ENCODE data around the gene CACNA1G. TPM values are rescaled to one million over a fixed set of nuclear protein-coding genes. Genes with fewer than 3 reads are reported as not detected.

The CACNA1G gene
- total RNA-seq, 1 donor from 2014 or later = 4.9 TPM

GRCh38 chr17:50666316-50666715 is 105.8 kb downstream of the CACNA1G start:
- Histone ChIP-seq H3K27me3 (no peaks in the 10 kb centered on the region), H3K27ac (no peak overlapping the region), H3K36me3 (no peaks in the 10 kb centered on the region), H3K4me1 (peaks cover 18% of the 10 kb centered on the region), H3K9me3 (no peaks in the 10 kb centered on the region), H3K4me3 (no peak overlapping the region)
- TF ChIP-seq POLR2A (IDR thresholded peaks at IDR 0.05) = no peak
- TF ChIP-seq CTCF (IDR thresholded peaks at IDR 0.05) = no peak
- no peak for TF ChIP-seq POLR2AphosphoS5 (IDR thresholded peaks at IDR 0.05; ENCODE audit: insufficient read depth in 1 of 2, low read depth in 1 of 2)
- intact Hi-C loops (cut with DNase I) = no loop called here
- DNase-seq (ENCODE audit: extremely low spot score in 2 of 2) = no peak

- H3K36me3 ChIP-seq = no peaks in the 10 kb centered on the region
- intact Hi-C loops (cut with DNase I) = no loop called here
- H3K27ac ChIP-seq = no peak overlapping the region
- no peaks in the 10 kb centered on the region for H3K27me3 ChIP-seq
- TF ChIP-seq POLR2AphosphoS5 (IDR thresholded peaks at IDR 0.05; ENCODE audit: insufficient read depth in 1 of 2, low read depth in 1 of 2) = no peak
- TF ChIP-seq CTCF (IDR thresholded peaks at IDR 0.05) = no peak
- no peak for TF ChIP-seq POLR2A (IDR thresholded peaks at IDR 0.05)
- H3K9me3 ChIP-seq = no peaks in the 10 kb centered on the region
- H3K4me1 ChIP-seq = peaks cover 11% of the 10 kb centered on the region
- no peak for DNase-seq (ENCODE audit: extremely low spot score in 2 of 2)
- no peak overlapping the region for H3K4me3 ChIP-seq
Observed at GRCh38 chr17:50667259-50668024, 106.9 kb downstream of the CACNA1G start.

GRCh38 chr17:50668025-50668837 is 107.7 kb downstream of the CACNA1G start:
- Histone ChIP-seq H3K27me3 (no peaks in the 10 kb centered on the region), H3K36me3 (no peaks in the 10 kb centered on the region), H3K9me3 (no peaks in the 10 kb centered on the region), H3K4me3 (no peak overlapping the region), H3K27ac (no peak overlapping the region), H3K4me1 (peaks cover 17% of the 10 kb centered on the region)
- intact Hi-C loops (cut with DNase I) = no loop called here
- no peak for DNase-seq (ENCODE audit: extremely low spot score in 2 of 2)
- TF ChIP-seq POLR2A (IDR thresholded peaks at IDR 0.05) (no peak), POLR2AphosphoS5 (IDR thresholded peaks at IDR 0.05; ENCODE audit: insufficient read depth in 1 of 2, low read depth in 1 of 2) (no peak), CTCF (IDR thresholded peaks at IDR 0.05) (no peak)

GRCh38 chr17:50668838-50669581 is 108.5 kb downstream of the CACNA1G start:
- intact Hi-C loops (cut with DNase I) = no loop called here
- peaks cover 17% of the 10 kb centered on the region for H3K4me1 ChIP-seq
- H3K4me3 ChIP-seq = no peak overlapping the region
- TF ChIP-seq POLR2A (IDR thresholded peaks at IDR 0.05) (no peak), CTCF (IDR thresholded peaks at IDR 0.05) (no peak), POLR2AphosphoS5 (IDR thresholded peaks at IDR 0.05; ENCODE audit: insufficient read depth in 1 of 2, low read depth in 1 of 2) (no peak)
- no peaks in the 10 kb centered on the region for H3K9me3 ChIP-seq
- no peak overlapping the region for H3K27ac ChIP-seq
- no peak for DNase-seq (ENCODE audit: extremely low spot score in 2 of 2)
- no peaks in the 10 kb centered on the region for H3K36me3 ChIP-seq
- no peaks in the 10 kb centered on the region for H3K27me3 ChIP-seq

All from vagina (tissue), 2 donors.